ENCODE results near the gene MYCBP2.

DNA sequence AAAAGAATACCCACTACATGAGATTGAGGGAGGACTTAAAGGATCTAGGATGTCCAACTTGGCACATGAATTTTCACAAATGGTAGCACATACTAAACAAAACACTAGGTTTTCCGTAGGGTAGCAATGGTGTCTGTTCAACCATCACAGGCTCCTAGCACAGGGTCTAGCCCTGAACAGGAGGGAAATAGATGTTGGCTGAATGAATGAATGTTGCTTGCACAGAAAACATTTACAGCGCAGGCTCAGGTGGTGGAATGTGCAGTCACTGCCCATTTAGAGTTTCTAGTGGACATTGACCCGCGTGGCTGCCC lies 1.9 kb upstream of the MYCBP2 start:
- no peak for TF ChIP-seq ZFP37 (tag by site-specific recombination; IDR thresholded peaks at IDR 0.05)
- TF ChIP-seq TCF7L2 (IDR thresholded peaks at IDR 0.05; ENCODE audit: borderline replicate concordance, low read depth, low read length): no peak
- TF ChIP-seq, protein P1, sequence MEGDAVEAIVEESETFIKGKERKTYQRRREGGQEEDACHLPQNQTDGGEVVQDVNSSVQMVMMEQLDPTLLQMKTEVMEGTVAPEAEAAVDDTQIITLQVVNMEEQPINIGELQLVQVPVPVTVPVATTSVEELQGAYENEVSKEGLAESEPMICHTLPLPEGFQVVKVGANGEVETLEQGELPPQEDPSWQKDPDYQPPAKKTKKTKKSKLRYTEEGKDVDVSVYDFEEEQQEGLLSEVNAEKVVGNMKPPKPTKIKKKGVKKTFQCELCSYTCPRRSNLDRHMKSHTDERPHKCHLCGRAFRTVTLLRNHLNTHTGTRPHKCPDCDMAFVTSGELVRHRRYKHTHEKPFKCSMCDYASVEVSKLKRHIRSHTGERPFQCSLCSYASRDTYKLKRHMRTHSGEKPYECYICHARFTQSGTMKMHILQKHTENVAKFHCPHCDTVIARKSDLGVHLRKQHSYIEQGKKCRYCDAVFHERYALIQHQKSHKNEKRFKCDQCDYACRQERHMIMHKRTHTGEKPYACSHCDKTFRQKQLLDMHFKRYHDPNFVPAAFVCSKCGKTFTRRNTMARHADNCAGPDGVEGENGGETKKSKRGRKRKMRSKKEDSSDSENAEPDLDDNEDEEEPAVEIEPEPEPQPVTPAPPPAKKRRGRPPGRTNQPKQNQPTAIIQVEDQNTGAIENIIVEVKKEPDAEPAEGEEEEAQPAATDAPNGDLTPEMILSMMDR (tag by site-specific recombination; IDR thresholded peaks at IDR 0.05): no peak
- TF ChIP-seq, protein P2, sequence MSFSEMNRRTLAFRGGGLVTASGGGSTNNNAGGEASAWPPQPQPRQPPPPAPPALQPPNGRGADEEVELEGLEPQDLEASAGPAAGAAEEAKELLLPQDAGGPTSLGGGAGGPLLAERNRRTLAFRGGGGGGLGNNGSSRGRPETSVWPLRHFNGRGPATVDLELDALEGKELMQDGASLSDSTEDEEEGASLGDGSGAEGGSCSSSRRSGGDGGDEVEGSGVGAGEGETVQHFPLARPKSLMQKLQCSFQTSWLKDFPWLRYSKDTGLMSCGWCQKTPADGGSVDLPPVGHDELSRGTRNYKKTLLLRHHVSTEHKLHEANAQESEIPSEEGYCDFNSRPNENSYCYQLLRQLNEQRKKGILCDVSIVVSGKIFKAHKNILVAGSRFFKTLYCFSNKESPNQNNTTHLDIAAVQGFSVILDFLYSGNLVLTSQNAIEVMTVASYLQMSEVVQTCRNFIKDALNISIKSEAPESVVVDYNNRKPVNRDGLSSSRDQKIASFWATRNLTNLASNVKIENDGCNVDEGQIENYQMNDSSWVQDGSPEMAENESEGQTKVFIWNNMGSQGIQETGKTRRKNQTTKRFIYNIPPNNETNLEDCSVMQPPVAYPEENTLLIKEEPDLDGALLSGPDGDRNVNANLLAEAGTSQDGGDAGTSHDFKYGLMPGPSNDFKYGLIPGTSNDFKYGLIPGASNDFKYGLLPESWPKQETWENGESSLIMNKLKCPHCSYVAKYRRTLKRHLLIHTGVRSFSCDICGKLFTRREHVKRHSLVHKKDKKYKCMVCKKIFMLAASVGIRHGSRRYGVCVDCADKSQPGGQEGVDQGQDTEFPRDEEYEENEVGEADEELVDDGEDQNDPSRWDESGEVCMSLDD (tag by site-specific recombination; IDR thresholded peaks at IDR 0.05): no peak
- no peak for TF ChIP-seq ZNF274 (IDR thresholded peaks at IDR 0.05; ENCODE audit: low read length)
- TF ChIP-seq ZNF274 (tag by site-specific recombination; IDR thresholded peaks at IDR 0.05; ENCODE audit: borderline replicate concordance): no peak
- TF ChIP-seq ZBTB1 (tag by site-specific recombination; IDR thresholded peaks at IDR 0.05): no peak
- no peak for TF ChIP-seq ZNF530 (tag by site-specific recombination; IDR thresholded peaks at IDR 0.05; ENCODE audit: low read depth)

Measured in HEK293 (cell line).